ENCODE measurements around the gene AVL9.

Gene AVL9

GRCh38 chr7:32535162-32535702 is 39.9 kb downstream of the AVL9 start:
- no peak for DNase-seq

- no peak for DNase-seq
Measured at GRCh38 chr7:32536016-32536415, 40.7 kb downstream of the AVL9 start.

GRCh38 chr7:32536585-32536984 is 41.3 kb downstream of the AVL9 start:
- peak; percentile 83 for DNase-seq

- DNase-seq, result no peak
Measured at GRCh38 chr7:32537760-32538159, 42.5 kb downstream of the AVL9 start.

- DNase-seq, result no peak
Measured at GRCh38 chr7:32539366-32539765, 44.1 kb downstream of the AVL9 start.

- DNase-seq, result no peak
Measured at GRCh38 chr7:32539919-32540531, 44.7 kb downstream of the AVL9 start.

GRCh38 chr7:32542595-32542994 is 47.3 kb downstream of the AVL9 start:
- DNase-seq, result no peak

GRCh38 chr7:32559480-32559879 is 64.2 kb downstream of the AVL9 start:
- DNase-seq, result no peak

- DNase-seq, result no peak
Measured at GRCh38 chr7:32560075-32560474, 64.8 kb downstream of the AVL9 start.

GRCh38 chr7:32561613-32562012 is 66.3 kb downstream of the AVL9 start:
- DNase-seq, result no peak

- no peak for DNase-seq
Measured at GRCh38 chr7:32564542-32564941, 69.3 kb downstream of the AVL9 start.

GRCh38 chr7:32569388-32570289 is 74.3 kb downstream of the AVL9 start:
- DNase-seq, result no peak

GRCh38 chr7:32573110-32573687 is 77.9 kb downstream of the AVL9 start:
- DNase-seq, result no peak

- no peak for DNase-seq
Measured at GRCh38 chr7:32574626-32575025, 79.3 kb downstream of the AVL9 start.

GRCh38 chr7:32577421-32577820 is 82.1 kb downstream of the AVL9 start:
- DNase-seq, result no peak

- DNase-seq, result no peak
Measured at GRCh38 chr7:32579776-32580175, 84.5 kb downstream of the AVL9 start.

- no peak for DNase-seq
Measured at GRCh38 chr7:32580646-32581045, 85.4 kb downstream of the AVL9 start.

GRCh38 chr7:32582036-32582435 is 86.7 kb downstream of the AVL9 start:
- DNase-seq, result no peak

- DNase-seq, result no peak
Measured at GRCh38 chr7:32583791-32584190, 88.5 kb downstream of the AVL9 start.

- DNase-seq, result peak; percentile 99
Measured at GRCh38 chr7:32586291-32587221, 91.3 kb downstream of the AVL9 start.

- DNase-seq, result peak; percentile 97
Measured at GRCh38 chr7:32587411-32587948, 92.2 kb downstream of the AVL9 start.

- DNase-seq, result peak; percentile 91
Measured at GRCh38 chr7:32588657-32589056, 93.4 kb downstream of the AVL9 start.
